PC-3 (cell line): Measurements from ENCODE around the gene DCAF8L1.

Experiments
- CTCF ChIP-seq: fragments of 300-600 bp; sonication (generic); conservative IDR thresholded peaks from 2 replicates; pipeline ENCODE4 v1.5.1; 2017; ENCODE audit warnings: antibody characterized with exemption, low read depth, mild to moderate bottlenecking, low read length
- EZH2 ChIP-seq: fragments of 300-600 bp; sonication (generic); IDR thresholded peaks from one replicate; pipeline ENCODE4 v1.6.1; 2017; ENCODE audit warnings: antibody characterized with exemption, mild to moderate bottlenecking, low read length; ENCODE audit not compliant: unreplicated experiment

- TF ChIP-seq CTCF (no peak), EZH2 (no peak)
These were observed 14.3 kb downstream of the DCAF8L1 start for GRCh38 chrX:27966955-27967354.
